ENCODE data around the gene ATP10A. TPM values are rescaled to one million over a fixed set of nuclear protein-coding genes. Genes with fewer than 3 reads are reported as not detected.

The ATP10A gene
- total and polyA plus RNA-seq, 2 of the 8 experiments (the other 6 are each of a cell fraction or from before 2014, with no cell fraction given), result 2.0 to 2.8 TPM

DNA sequence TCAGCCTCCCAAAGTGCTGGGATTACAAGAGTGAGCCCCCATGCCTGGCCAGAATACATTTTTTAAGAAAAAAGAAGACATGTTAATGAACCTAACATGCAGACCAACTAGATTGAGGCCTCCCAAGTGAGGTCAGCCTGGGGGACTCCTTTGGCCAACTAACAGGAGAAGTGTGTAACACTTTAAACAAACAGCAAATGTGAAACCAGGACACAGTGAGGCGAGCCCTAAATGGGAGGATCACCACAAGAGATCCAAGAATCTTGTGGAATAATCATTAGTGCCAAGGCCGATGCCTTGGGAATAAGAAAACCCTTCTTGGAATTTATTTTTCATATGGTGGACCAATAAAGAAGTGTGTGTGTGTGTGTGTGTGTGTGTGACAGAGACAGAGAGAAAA is 73.9 kb downstream of the ATP10A start (continued):
- TF ChIP-seq, protein P1, sequence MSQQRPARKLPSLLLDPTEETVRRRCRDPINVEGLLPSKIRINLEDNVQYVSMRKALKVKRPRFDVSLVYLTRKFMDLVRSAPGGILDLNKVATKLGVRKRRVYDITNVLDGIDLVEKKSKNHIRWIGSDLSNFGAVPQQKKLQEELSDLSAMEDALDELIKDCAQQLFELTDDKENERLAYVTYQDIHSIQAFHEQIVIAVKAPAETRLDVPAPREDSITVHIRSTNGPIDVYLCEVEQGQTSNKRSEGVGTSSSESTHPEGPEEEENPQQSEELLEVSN (IDR thresholded peaks at IDR 0.05), result no peak
- TF ChIP-seq ZNF274 (IDR thresholded peaks at IDR 0.05; ENCODE audit: borderline replicate concordance, extremely low read depth, low read length) (no peak), SAP30 (IDR thresholded peaks at IDR 0.05; ENCODE audit: insufficient read depth, insufficient replicate concordance, low read length) (no peak), SIX5 (IDR thresholded peaks at IDR 0.05; ENCODE audit: low read depth, low read length) (no peak)

Data from H1 (cell line).